Hematopoietic multipotent progenitor cell treated with erythropoietin and hydrocortisone succinate and interleukin-3 and kit ligand, for 8 days (in vitro differentiated cells): ENCODE results near the gene CLUH.
"Not testable (repeated sequence)": the region's sequence is repeated elsewhere in the genome, so short reads cannot be mapped to it uniquely, and the experiment has no call there.

Experiments
- DNase-seq: peaks from one replicate; pipeline ENCODE4 v3.0.0-alpha.2; 2015

Gene CLUH

DNA sequence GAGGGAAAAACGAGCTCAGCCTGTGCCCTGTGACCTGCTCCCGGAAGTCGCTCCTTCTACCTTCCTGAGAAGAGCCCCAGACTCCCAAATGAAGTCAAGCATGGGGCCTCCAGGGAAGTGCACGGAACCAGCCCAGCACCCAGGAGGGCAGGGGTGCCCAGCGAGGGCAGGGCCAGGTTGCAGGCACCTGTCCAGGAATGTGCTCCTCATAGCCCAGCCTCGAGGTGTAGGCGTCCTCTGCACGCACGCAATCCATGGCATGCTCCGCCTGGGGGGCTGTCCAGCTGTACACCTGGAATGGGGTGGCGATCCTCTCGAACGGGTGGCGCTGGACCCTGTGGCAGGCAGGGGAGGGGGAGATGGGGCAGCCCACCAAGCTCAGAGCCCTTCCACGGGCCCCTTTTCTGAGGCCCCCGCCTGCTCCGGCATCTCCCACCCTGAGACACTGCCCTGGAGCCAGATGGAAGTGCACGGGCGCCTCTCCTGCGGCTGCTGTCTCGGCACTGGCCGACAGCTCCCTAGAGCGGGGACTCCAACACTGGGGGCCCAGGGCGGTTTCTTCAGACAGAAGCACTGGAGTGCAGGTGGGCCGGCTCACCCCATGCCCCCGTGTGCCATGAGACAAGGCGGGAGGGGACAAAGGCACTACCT lies 10.9 kb downstream of the CLUH start:
- DNase-seq, result no peak

DNA sequence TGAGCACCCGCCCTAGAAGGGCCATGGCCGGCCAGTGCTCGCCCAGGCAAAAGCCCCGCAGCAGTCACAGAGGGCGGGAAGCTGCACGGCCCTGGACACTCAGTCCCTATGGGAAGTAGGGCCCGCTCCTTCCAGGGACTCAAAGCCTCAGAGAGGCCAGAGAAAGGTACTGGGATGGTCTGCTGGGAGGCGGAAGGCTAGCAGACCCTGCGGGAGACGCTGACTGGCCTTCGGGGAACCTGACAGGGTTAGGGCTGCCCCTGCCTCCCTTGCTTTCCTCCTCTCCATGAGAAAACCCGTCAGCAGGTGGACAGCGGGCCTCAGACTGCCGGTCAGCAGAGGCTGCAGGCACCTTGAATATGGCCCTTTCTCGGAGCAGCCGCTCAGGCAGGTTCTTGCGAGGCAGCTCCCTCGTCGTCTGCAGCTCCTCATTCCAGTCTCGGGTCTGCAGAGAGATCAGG lies 11.5 kb downstream of the CLUH start:
- DNase-seq, result no peak

DNA sequence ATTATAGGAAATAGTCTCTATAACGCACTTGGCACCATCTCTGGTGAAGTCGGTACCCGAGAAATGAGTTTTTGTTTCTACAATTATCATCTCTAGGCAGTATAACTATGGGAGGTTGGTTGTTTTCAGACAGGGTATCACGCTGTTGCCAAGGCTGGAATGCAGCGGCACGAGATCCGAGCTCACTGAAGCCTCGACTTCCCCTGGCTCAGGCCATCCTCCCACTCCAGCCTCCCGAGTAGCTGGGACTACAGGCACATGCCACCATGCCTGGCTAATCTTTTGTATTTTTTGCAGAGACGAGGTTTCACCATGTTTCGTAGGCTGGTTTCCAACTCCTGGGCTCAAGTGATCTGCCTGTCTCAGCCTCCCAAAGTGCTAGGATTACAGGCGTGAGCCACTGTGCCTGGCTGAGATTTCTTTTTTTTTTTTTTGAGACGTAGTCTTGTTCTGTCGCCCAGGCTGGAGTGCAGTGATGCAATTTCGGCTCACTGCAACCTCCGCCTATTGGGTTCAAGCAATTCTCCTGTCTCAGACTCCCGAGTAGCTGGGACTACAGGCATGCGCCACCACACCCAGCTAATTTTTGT lies 12.3 kb downstream of the CLUH start:
- not testable (repeated sequence) for DNase-seq

DNA sequence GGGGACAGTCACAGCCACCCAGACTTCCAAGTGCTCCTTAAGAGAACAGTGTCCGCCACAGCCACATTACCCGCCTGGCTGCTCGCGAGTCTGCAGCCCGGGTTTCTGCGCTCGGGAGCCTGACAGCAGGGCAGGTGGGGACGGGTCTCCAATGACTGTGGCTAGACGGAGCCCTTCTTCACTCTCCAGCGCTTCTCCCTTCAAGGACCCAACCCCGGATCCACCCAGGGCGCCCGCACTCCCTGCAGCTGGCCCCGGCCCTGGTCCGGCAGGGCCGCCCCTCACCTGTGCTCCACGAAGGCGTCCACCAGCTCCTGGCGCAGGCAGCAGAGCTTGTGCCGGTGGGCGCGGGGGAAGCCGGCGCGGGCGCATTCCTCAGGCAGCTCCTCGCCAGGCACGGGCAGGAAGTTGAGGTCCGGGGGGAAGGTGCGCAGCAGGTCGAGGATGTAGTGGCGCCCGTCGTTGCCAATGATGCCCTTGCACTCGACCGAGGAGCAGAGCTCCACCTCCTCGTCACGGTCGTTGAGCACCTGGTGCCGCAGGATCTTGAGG lies 13.9 kb downstream of the CLUH start:
- DNase-seq, result no peak

DNA sequence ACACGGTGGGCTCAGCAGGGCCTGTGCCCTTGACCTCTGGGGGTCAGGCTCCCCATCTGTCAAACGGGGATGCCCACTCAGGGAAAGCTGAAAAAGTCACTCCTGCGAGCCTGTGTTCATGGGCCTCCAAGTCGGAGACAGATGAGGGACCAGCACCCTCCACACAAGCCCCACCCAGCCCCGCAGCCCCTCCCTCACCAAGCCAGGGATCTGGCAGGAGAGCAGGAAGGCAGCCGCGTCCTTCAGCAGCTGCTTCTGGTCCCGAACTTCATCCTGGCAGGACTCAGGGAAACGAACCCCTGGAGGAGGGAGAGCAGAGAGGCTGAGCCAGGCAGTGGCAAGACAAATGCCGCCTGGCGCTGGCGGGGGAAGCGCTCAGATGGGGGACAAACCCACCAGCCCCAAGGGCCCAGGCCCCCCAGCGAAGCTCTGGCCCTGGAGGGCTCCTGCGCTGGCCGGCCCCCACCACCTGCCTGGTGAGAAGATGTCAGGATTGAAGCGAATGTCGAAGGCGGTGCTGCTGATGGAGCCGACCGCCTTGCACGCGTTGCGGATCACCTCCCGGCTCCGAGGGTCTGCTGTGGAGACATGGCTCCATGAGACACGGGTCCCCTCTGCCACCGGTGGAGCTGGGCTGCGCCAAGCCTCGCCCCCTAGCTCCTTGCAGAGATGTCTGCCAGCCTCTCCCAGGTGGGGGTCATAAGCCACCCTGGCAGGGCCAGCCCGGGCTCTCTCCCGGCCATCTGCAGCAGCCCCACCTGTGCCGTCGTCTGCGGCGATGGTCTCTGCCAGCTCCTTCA lies 15.4 kb downstream of the CLUH start:
- DNase-seq, result no peak

DNA sequence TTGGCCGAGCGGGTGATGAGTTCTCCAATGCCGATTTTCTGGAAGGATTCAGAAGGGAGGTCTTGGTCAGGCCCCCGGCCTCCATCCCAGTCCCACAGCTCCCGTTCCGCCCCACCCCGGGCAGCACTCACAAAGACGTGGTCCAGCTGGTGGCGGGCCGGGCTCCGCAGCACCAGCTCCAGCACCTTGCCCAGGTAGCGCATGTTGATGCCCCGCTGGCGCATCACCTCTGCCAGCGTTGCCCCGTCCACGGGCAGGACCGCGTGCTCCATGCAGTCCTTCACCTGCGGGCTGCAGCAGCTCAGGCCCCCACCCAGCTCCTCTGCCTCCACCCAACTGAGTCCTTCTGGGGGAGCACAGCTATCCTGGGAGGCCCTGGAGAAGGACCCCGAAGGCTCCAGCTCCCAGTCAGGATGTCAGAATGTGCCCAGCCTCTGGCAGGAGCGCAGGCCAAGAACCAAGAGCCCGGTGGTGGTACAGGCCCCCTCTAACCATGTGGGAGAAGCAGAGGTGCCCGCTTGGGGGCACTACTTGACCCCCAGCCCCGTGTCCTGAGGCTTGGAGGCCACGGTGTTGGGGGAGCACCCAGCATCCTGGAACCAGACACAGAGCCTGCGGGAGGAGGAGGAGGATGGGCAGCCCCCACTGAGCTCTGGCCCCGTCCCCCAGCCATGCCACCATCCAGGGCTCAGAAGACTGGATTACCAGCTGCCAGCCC lies 16.2 kb downstream of the CLUH start:
- DNase-seq, result no peak

DNA sequence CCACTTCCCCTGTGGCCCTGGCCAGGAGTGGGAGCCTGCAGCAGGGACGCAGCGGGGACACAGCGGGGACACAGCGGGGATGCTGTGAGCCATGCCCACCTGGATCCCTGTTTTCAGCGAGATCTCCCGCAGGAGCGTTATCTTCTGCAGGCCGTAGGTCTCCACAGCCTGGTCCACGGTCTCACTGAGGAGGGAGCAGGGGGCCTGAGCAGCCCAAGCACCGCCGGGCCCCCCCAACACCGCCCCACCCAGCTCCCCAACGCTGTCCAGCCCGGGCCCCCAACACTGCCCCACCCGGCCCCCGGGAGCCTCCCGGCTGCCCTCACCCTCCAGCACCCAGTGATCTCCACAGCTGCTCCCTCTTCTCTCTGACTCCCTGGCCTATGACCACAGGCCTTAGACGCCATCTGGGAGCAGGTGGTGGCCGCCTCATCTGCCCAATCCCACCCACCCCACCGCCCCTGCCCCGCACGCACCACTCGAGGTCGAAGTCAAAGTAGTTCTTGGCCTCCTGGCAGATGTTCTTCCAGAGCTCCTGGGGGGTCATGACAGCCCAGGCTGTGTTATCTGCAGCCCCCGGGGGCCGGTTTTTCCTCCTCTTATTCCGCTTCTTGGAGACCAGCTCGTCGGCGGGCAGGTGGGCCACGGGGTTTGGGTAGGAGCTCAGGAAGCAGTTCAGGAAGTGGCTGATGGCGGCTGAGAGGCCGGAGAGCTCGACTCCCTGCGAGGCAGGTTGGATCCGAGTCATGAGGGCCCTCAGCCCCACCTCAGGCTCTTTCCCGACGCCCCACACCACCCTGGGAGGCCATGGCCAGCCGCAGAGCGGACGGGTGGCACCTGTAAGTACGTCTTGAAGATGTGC lies 17.0 kb downstream of the CLUH start:
- DNase-seq, result no peak

DNA sequence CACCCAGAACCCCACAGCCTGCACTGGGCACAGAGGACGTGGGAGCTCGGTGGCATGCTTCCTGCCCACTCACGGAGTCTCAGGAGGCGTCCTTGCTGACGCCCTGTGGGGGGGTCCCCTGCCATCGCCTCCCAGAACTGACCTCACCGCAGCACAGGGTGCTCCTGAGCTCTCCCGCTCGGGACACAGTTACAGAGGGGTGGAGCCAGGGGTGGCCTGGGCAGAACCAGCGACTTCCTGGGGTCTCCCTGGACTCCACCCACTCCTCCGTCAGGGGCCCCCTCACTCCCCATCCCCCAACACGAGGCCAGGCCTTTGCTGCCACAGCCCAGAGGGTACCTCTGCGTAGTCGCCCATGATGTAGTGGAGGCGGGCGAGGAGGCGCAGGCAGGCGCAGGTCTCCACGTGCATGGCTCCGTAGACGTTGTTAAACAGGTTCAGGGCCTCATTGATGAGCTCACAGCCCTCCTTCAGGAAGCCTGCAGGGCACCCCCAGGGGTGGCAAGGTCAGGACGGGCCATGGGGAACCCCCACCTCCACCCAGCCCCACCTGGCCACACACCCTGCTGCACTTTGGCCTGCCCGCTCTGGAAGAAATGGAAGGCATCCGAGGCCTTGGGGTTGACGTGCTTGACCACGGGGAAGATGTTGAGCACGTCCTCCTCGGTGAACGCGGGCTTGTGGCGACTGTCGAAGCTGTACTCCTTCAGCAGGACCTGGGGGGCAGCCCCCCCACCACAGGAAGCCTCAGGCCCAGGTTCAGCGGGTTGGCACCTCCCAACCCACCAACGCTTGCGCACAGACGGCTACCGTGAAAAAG lies 17.8 kb downstream of the CLUH start:
- no peak for DNase-seq

DNA sequence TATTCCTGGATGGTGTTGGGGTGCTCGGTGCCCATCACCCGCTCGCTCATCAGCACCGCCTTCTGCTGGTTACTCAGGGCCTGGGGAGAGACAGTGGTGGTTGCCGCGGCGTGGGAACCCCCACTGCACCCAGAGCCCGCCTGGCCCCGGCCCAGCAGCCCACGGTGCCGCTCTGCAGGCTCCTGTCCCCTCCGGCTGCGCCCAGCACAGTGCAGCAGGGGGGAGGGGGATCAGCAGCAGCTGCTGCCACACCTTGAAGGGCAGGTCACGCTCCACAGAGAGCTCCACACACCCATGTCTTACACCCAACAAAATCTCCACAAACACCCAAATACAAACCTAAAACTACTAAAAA lies 18.8 kb downstream of the CLUH start:
- no peak for DNase-seq

DNA sequence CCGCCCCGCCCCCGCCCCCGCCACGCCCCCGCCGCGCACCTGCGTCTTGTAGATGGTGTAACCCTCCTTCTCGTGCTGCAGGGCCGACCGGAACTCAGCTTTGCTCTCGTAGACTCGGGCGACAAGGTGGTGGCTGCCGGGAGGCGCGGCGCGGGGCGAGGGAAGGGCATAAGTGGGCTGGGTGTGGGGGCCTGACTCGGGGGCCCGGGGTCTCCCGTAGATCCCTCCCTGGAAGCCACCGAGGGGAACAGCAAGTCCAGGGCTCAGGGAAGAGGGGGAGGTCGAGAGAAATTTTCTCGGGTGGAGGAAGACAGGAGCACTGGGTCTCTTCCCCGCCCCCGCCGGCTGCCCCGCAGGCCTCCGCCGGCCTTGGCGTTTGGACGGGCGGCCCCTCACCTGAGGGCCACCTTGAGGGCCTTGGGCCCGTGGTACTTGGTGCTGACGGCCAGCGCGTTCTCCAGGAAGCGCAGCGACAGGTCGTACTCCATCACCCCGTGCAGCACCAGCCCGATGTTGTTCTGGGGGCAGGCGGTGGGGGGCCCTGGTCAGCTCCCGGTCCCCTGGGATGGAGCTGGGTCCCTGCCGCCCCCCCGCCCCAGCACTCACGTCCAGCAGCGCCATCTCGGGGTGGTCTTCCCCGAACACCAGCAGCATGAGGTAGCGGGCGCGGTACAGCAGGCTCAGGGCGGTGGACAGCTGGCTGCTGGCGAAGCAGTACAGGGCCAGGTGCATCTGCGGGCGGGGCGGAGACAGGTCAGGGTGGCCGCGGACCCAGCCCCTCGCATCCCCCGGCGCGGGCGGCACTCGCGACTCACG lies 19.4 kb downstream of the CLUH start:
- no peak for DNase-seq

DNA sequence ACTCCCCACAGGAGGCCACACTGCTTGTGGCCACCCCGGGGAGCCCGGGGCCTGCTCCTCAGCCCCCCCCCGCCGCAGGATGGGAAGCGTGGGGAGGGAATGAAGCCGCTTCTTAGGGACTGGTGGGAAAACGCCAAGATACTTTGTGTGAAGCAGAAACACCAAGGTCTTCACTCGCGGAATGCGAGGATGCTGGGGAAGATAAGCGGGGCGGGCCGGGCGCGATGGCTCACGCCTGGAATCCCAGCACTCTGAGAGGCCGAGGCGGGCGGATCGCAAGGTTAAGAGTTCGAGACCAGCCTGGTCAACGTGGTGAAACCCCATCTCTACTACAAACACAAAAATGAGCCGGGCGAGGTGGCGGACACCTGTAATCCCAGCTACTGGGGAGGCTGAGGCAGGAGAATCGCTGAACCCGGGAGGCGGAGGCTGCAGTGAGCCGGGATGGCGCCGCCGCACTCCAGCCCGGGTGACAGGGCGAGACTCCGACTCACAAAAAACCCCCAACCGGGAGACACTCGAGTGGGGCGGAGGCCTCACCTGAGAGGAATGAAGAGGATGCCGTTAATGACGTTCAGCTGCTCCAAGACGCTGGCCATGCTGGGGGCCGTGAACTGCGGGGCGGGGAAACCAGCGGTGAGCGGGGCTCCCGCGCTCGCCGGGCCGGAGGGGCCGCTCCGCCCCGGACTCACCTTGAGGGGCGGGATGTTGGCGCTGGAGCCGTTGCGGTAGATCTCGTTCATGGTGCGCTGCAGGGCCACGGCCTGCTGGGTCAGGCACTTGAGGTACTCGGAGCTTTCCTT lies 20.3 kb downstream of the CLUH start:
- no peak for DNase-seq

DNA sequence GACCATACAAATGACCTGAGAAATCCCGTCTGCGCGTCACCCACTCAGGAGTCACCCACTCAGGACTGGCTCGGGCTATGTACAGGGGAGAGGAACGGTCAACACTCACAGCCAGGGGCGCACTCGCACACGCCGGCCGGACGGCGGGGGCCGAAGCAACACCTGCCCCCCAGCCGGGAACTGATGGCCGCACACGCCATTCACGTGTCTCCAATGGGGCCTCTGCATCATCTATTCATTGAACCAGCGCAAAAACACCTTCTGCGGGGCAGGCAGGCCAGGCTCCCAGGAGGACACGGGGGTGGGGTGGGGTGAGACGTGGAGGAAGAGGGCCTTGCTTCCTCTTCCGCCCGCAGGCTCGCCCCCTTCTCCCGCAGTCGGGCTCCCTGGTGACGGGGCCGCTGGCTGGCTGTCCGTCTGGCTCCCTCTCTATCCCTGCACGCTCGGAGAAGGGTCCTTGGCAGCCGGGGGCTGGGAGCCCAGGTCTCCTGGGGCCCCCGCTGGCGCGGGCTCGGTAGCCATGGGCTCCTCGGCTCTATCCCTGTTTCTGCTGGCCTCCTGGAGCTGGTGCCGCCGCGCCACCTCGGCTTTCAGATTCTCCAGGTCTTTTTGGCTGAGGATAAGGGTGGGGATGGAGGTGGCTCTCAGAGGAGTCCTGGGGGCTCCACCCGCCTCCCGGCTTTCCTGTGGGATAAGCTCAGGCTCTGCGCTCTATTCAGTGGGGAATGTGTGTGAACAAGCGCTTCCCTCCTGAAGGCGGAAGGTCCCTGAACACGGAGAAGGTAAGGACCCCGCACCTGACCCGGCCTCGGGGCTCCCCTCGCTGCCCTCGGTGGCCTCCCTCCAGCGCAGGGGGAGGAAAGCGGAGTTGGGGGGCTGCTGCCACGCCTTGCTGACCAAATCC lies 21.1 kb downstream of the CLUH start:
- DNase-seq, result no peak

DNA sequence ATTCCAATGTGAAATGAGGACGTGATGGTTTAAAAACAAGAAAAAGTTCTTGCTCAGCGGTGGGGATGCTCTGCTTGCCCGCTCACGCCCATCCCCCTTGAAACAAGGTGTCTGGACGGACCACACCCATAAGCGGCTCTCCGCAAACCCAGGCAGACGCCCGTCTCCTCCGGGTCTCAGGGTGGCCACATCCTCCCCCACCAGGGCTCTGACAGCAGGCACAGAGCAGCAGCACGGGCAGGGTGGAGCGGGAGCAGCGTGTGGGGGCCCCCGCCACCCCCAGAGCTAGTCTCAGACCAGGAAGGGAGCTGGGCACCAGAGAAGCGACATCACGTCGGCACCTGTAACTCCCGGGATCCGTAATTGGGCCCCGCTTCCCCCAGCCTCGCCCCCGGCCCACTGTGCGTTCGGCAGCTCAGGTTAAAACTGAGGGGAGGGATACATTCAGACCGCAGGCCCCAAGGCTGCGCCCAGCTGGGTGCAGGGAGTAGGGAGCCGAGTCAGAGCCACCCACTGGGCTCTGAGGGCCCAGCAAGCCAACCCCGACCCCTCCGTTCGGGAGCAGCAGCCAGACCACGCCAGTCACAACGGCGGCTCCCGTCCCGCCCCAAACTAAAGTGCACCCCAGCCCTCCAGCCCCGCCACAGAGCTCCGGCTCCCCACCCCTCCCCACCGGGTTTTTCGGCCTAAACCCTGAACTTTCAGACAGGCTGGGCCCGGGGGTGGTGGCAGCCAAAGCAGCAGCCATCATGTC lies 22.0 kb downstream of the CLUH start:
- DNase-seq, result no peak

DNA sequence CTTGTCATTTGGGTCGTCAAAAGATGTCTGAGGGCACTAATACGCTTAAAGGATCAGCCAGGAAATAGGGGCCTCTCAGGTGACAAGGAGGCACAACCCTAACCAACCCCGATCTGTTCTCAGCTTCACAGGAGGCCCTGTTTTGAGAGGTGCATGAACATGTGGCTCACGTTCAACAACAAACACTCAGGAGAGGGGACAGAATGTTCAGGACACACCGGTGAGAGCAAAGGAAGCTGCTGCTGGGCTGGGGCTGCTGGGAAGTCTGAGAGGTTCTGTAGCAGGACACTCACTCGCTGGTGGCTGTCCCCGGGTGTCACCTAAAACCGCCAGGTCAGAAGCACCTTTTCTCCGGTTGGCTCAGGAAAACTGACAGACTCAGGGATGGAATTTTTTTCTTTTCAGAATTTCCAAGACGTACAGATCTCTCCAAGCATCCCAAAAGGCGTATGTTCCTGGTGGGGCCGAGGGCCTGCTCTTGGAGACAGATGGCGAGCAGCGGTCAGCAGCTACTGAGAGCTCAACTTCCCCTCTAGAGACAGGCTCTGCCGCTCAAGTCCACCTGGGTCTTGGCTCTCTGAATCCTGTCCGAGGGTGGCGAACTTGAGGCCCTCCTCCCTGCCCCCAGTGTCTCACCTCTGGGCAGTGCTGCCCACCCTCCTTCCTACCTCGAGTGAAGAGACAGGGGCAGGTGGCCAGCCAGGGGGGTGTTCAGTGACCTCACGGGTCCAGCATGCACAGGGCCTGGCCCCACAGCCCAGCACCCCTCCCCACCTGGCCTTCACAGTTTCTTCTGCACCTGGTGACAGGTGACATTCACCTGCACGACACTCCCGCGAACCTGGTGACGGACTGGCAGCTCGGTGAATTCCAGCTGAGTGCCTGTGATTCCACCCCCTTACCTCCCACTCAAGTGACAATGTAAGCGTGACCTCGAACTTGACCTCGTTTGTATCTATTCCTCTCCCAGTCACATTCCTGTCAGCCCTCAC lies 22.9 kb downstream of the CLUH start:
- no peak for DNase-seq

DNA sequence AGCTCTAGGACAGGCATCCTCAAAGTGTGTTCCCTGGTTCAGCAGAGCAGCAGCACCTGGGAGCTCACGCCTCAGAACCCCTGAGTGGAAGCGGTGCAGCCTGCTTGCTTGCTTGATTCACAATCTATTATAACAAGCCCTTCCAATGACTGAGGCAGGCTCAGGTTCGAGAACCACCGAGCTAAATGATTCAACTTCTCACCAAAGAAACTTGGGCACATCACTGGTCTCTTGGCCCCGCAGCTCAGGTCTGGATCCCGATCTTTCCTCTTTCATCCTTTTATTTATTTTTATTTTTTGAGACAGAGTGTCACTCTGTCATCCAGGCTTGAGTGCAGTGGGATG lies 24.5 kb downstream of the CLUH start:
- DNase-seq, result no peak

DNA sequence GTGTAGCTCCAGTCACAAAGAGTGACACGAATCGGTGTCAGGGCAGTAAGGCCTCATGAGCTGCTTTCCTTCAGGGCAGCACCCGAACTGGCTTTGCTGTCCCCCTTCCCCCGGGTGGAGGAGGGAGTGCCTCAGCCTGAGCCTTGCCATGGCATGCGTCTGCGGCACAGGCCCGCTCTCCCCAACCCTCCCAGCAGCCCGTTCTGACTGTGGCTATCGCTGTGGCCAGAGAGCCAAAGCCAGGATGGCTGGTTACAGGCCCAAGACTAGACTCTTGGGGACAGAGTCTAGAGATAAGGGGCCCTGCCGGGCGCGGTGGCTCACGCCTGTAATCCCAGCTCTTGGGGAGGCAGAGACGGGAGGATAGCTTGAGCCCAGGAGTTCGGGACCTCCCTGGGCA lies 25.9 kb downstream of the CLUH start:
- no peak for DNase-seq

DNA sequence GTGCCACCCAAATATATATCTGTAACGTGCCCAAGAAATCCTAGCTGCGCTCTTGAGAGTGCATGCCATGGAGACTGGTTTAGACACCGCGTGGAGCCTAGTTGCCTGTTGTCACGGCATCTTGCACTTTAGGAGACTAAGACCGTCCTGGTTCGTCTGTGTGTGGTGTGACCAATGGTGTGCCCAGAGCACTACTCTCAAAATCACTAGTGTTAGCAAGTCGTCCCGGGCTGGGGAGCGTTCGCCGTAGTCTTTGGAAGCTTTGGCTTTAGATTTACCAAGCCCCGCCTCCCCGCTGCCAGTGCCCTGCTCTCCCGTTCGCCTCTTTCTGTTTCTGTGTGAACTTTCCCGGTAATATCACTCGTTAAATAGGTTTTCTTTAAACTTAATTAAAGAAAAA lies 27.0 kb downstream of the CLUH start:
- DNase-seq, result no peak
